Measurements from ENCODE around the gene ITGA3. TPM values are rescaled to one million over a fixed set of nuclear protein-coding genes. Genes with fewer than 3 reads are reported as not detected.

The ITGA3 gene
- total and polyA plus RNA-seq, 5 experiments from 2014 or later, result 0.40 to 8.5 (median 1.5) TPM

DNA sequence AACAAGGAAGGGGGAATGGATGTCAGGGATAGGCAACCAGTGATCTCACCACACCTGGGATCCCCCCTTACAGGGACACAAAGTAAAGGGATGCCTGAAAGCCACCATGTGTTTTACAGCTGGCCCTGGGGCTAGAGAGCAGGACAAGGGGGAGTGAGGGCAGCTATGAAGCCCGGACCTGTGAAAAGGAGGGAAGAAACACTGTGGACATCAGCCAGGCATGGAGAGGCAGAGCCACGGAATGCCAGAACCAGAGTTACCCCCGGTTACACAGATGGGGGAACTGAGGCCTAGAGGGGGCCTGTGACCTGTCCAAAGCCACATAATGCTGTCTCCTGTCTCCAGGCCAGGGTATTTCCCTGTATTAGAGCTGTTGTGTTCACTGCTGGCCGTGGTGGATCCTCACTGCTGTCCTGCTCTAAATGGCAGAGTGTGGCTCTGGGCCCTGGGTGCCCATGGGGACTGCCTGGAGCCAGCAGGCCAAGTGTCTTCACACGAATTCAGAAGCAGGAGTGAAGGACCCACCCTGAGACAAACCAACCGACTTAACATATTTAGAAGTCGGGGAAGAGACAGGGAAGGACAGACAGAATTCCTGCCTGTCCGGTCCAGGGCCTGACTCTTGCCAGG is 29.7 kb upstream of the ITGA3 start:
- Mint-ChIP-seq H3K4me1 (peaks cover 6 to 20% (median 9%) of the 10 kb centered on the region in 4 donors), H3K36me3 (peaks cover 0 to 2% (median 0%) of the 10 kb centered on the region in 3 donors), H3K9me3 (no peaks in the 10 kb centered on the region), H3K4me3 (no peak overlapping the region), H3K27me3 (peaks cover 17 to 47% (median 32%) of the 10 kb centered on the region in 5 donors), H3K27ac (no peak overlapping the region)
- ATAC-seq, result no peak
- no peak for DNase-seq
- POLR2A ChIA-PET, result interaction anchor here (1.1 to 1.5 kb wide), 2 partner anchors 62 to 70 kb away, joined by 3 to 5 read pairs; no protein-coding TSS in a partner anchor

DNA sequence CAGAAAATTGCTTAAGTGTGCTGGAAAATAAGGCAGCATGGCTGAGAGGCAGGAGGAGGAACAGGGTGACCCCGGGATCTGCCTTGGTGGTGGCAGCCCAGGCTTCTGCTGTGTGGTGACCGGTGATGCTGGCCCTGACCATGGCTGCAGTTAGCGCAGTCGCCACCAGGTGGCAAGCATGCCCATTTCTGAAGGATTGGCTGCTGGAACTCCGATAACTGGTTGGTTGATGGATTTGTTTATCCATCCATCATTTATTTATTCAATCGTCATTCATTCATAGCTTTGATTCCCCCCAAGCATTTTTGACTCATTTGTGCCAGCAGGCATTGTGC is 29.1 kb upstream of the ITGA3 start:
- H3K4me3 Mint-ChIP-seq, result peak overlapping the region in 5 of 10 donors; percentile 15 to 37 (median 33)
- H3K4me1 Mint-ChIP-seq, result peaks cover 6 to 20% (median 9%) of the 10 kb centered on the region in 4 donors
- no peaks in the 10 kb centered on the region for H3K9me3 Mint-ChIP-seq
- peak; percentile 50 to 84 (median 73) for DNase-seq
- peak; percentile 84 to 92 for ATAC-seq
- H3K36me3 Mint-ChIP-seq, result peaks cover 0 to 2% (median 0%) of the 10 kb centered on the region in 3 donors
- H3K27ac Mint-ChIP-seq, result peak overlapping the region in 1 of 10 donors; percentile 37
- POLR2A ChIA-PET, result no interaction called here
- peaks cover 14 to 41% (median 25%) of the 10 kb centered on the region in 5 donors for H3K27me3 Mint-ChIP-seq

GRCh38 chr17:50027172-50027880 is 28.6 kb upstream of the ITGA3 start:
- H3K9me3 Mint-ChIP-seq, result no peaks in the 10 kb centered on the region
- peak; percentile 65 for ATAC-seq
- H3K27ac Mint-ChIP-seq, result peak overlapping the region in 1 of 10 donors; percentile 53
- peak overlapping the region in 9 of 10 donors; percentile 7 to 70 (median 40) for H3K4me3 Mint-ChIP-seq
- DNase-seq, result peak in 1 of 10 donors; percentile 7
- POLR2A ChIA-PET, result interaction anchor here (0.5 kb wide), 1 partner anchor 24 kb away, joined by 5 read pairs; no protein-coding TSS in a partner anchor
- H3K4me1 Mint-ChIP-seq, result peaks cover 6 to 20% (median 9%) of the 10 kb centered on the region in 4 donors
- peaks cover 14 to 36% (median 22%) of the 10 kb centered on the region in 5 donors for H3K27me3 Mint-ChIP-seq
- H3K36me3 Mint-ChIP-seq, result peaks cover 0 to 2% (median 0%) of the 10 kb centered on the region in 3 donors

GRCh38 chr17:50027881-50028735 is 27.8 kb upstream of the ITGA3 start:
- Mint-ChIP-seq H3K27me3 (peaks cover 14 to 35% (median 22%) of the 10 kb centered on the region in 5 donors), H3K4me3 (peak overlapping the region in 3 of 10 donors; percentile 26 to 70 (median 60)), H3K4me1 (peaks cover 6 to 20% (median 9%) of the 10 kb centered on the region in 4 donors), H3K36me3 (peaks cover 0 to 2% (median 0%) of the 10 kb centered on the region in 3 donors), H3K9me3 (no peaks in the 10 kb centered on the region), H3K27ac (peak overlapping the region in 1 of 10 donors; percentile 49)
- no peak for DNase-seq
- POLR2A ChIA-PET, result interaction anchor here (0.5 to 0.8 kb wide), 4 partner anchors 25 to 151 kb away, joined by 3 to 5 read pairs (median 4); no protein-coding TSS in a partner anchor
- ATAC-seq, result no peak

DNA sequence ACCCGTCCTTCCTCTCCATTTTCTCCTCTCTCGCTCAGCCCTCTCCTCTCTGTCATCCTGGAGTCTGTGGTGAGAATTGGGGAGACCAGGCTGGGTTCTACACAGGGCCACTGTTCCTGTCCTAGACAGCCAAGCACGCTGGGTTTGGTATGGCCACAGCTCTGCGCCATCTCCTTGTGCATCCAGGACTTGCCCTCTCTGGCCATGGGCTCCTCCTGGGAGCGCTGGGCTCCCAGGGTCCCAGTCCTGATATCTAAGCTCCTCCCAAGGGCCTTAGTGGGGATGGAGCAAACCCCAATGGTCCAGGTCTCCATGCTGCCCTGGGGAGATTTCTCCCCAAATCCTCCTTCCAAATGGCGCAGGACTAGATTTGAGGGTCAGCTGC is 27.2 kb upstream of the ITGA3 start:
- DNase-seq (no peak), ATAC-seq (no peak)
- peak overlapping the region in 1 of 10 donors; percentile 12 for H3K4me3 Mint-ChIP-seq
- peaks cover 14 to 35% (median 22%) of the 10 kb centered on the region in 5 donors for H3K27me3 Mint-ChIP-seq
- H3K27ac Mint-ChIP-seq, result no peak overlapping the region
- peaks cover 0 to 2% (median 0%) of the 10 kb centered on the region in 3 donors for H3K36me3 Mint-ChIP-seq
- H3K9me3 Mint-ChIP-seq, result no peaks in the 10 kb centered on the region
- H3K4me1 Mint-ChIP-seq, result peaks cover 6 to 20% (median 9%) of the 10 kb centered on the region in 4 donors
- POLR2A ChIA-PET, result interaction anchor here (0.6 to 0.8 kb wide), 3 partner anchors 56 to 150 kb away, joined by 3 to 5 read pairs (median 4); no protein-coding TSS in a partner anchor

DNA sequence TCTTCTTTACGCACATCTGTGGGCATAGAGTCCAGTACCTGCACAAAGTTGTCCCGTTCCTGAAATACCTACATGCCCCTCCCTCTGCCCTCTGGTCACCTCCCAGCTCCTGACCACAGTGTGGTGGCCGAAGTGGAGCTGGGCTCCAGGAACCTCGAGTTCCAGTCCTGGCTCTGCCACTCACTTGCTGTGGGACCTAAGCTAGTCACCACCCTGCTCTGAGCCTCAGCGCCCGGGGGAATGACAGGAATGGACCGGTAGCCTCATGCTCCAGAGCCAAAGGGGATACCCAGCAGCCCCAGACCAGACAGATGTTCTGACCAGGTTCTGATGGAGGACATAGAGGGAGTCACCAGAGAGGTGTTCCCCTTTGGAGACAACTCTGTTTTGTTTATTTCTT is 26.7 kb upstream of the ITGA3 start:
- no peak overlapping the region for H3K27ac Mint-ChIP-seq
- POLR2A ChIA-PET, result no interaction called here
- no peak for ATAC-seq
- H3K4me3 Mint-ChIP-seq, result no peak overlapping the region
- DNase-seq, result no peak
- peaks cover 0 to 2% (median 0%) of the 10 kb centered on the region in 3 donors for H3K36me3 Mint-ChIP-seq
- peaks cover 6 to 20% (median 9%) of the 10 kb centered on the region in 4 donors for H3K4me1 Mint-ChIP-seq
- H3K27me3 Mint-ChIP-seq, result peaks cover 14 to 35% (median 25%) of the 10 kb centered on the region in 5 donors
- H3K9me3 Mint-ChIP-seq, result no peaks in the 10 kb centered on the region

- peaks cover 5 to 19% (median 12%) of the 10 kb centered on the region in 5 donors for H3K27me3 Mint-ChIP-seq
- POLR2A ChIA-PET, result no interaction called here
- peaks cover 0 to 6% (median 2%) of the 10 kb centered on the region in 4 donors for H3K4me1 Mint-ChIP-seq
- ATAC-seq (no peak), DNase-seq (no peak)
- H3K27ac Mint-ChIP-seq, result no peak overlapping the region
- H3K36me3 Mint-ChIP-seq, result peaks cover 0 to 2% (median 0%) of the 10 kb centered on the region in 3 donors
- H3K9me3 Mint-ChIP-seq, result no peaks in the 10 kb centered on the region
- no peak overlapping the region for H3K4me3 Mint-ChIP-seq
These were observed 22.6 kb upstream of the ITGA3 start for GRCh38 chr17:50033316-50033715.

GRCh38 chr17:50034498-50035364 is 21.2 kb upstream of the ITGA3 start:
- DNase-seq, result no peak
- no peak overlapping the region for H3K27ac Mint-ChIP-seq
- H3K27me3 Mint-ChIP-seq, result peaks cover 0 to 9% (median 5%) of the 10 kb centered on the region in 5 donors
- no peaks in the 10 kb centered on the region for H3K9me3 Mint-ChIP-seq
- ATAC-seq, result no peak
- no peak overlapping the region for H3K4me3 Mint-ChIP-seq
- H3K36me3 Mint-ChIP-seq, result no peaks in the 10 kb centered on the region
- H3K4me1 Mint-ChIP-seq, result no peaks in the 10 kb centered on the region
- POLR2A ChIA-PET, result no interaction called here

DNA sequence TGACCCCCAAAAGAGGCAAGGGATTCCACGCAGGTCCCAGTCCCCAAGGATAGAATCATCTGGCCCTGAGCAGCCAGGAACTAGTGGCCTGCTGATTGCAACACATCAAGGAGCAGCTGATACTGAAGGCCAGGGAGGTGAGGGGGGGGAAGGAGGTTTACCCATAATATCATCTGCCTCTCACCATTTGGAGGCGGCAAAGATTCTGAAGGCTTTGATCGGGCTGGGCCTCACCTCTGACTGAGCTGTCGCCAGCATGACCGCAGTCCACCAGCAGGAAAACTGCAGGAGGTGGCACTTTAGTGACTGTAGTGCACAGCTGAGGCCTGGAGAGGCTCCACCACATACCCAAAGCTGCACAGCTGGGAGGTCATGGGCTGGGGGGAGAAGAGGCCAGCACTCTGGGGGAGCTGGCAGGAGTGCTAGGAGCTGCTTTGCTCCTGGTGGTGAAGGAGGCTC is 20.5 kb upstream of the ITGA3 start:
- no peaks in the 10 kb centered on the region for H3K36me3 Mint-ChIP-seq
- H3K27me3 Mint-ChIP-seq, result peaks cover 0 to 9% (median 3%) of the 10 kb centered on the region in 5 donors
- no peaks in the 10 kb centered on the region for H3K4me1 Mint-ChIP-seq
- H3K27ac Mint-ChIP-seq, result peak overlapping the region in 1 of 10 donors; percentile 71
- no peak overlapping the region for H3K4me3 Mint-ChIP-seq
- DNase-seq (no peak), ATAC-seq (no peak)
- no peaks in the 10 kb centered on the region for H3K9me3 Mint-ChIP-seq
- POLR2A ChIA-PET, result no interaction called here

GRCh38 chr17:50035945-50036344 is 20.0 kb upstream of the ITGA3 start:
- peaks cover 0 to 9% (median 3%) of the 10 kb centered on the region in 5 donors for H3K27me3 Mint-ChIP-seq
- ATAC-seq, result no peak
- no peak for DNase-seq
- POLR2A ChIA-PET, result no interaction called here
- no peaks in the 10 kb centered on the region for H3K9me3 Mint-ChIP-seq
- H3K27ac Mint-ChIP-seq, result no peak overlapping the region
- no peaks in the 10 kb centered on the region for H3K4me1 Mint-ChIP-seq
- no peak overlapping the region for H3K4me3 Mint-ChIP-seq
- H3K36me3 Mint-ChIP-seq, result no peaks in the 10 kb centered on the region

- Mint-ChIP-seq H3K9me3 (no peaks in the 10 kb centered on the region), H3K4me3 (no peak overlapping the region), H3K27ac (no peak overlapping the region), H3K4me1 (no peaks in the 10 kb centered on the region), H3K27me3 (peaks cover 0 to 9% (median 2%) of the 10 kb centered on the region in 5 donors), H3K36me3 (no peaks in the 10 kb centered on the region)
- POLR2A ChIA-PET, result no interaction called here
- DNase-seq (no peak), ATAC-seq (no peak)
These were observed 19.3 kb upstream of the ITGA3 start for GRCh38 chr17:50036455-50037261.

All from naive thymus-derived CD8-positive, alpha-beta T cell (primary cell).